H1 (cell line): ENCODE results near the gene SLX4.

ENCODE experiments used
- CBX8 ChIP-seq: fragments of 300-800, 300-1000 bp; sonication (generic); IDR thresholded peaks from 2 replicates; pipeline ENCODE4 v1.7.1; 2016; ENCODE audit warnings: low read depth, low read length, borderline replicate concordance
- CTCF ChIP-seq, 3 experiments: IDR thresholded peaks; 1 replicate in 2 of 3; 2 replicates in 1 of 3; pipeline versions ENCODE4 v1.5.1 to v1.6.1; 2011; ENCODE audit warnings: low read length in 3 of 3, mild to moderate bottlenecking in 3 of 3, inconsistent platforms in 2 of 3, low read depth in 1 of 3, moderate library complexity in 1 of 3; ENCODE audit not compliant: insufficient read depth in 1 of 3; ENCODE audit errors: control extremely low read depth in 1 of 3
- EP300 ChIP-seq, 2 experiments: IDR thresholded peaks; 1 replicate in 1 of 2; 2 replicates in 1 of 2; pipeline ENCODE4 v1.6.1; 2011 to 2012; ENCODE audit warnings: low read depth in 2 of 2, low read length in 2 of 2, mild to moderate bottlenecking in 2 of 2, borderline replicate concordance in 1 of 2, inconsistent platforms in 1 of 2, moderate library complexity in 1 of 2
- EZH2 ChIP-seq: fragments of 200-600 bp; sonication (generic); IDR thresholded peaks from 2 replicates; pipeline ENCODE4 v1.7.1; 2012; ENCODE audit warnings: low read depth, mild to moderate bottlenecking, moderate library complexity, low read length, inconsistent platforms; ENCODE audit not compliant: severe bottlenecking
- GABPA ChIP-seq: IDR thresholded peaks from 2 replicates; pipeline ENCODE4 v1.6.1; 2011; ENCODE audit warnings: mild to moderate bottlenecking, low read length, moderate library complexity, borderline replicate concordance; ENCODE audit not compliant: insufficient read depth
- JUN ChIP-seq: IDR thresholded peaks from 2 replicates; pipeline ENCODE4 v1.6.1; 2011; ENCODE audit warnings: low read depth, mild to moderate bottlenecking, improper control_type of control experiment, low read length
- JUND ChIP-seq: IDR thresholded peaks from 2 replicates; pipeline ENCODE4 v1.6.1; 2011; ENCODE audit warnings: mild to moderate bottlenecking, improper control_type of control experiment, low read length
- PHF8 ChIP-seq: fragments of 200-600 bp; sonication (generic); conservative IDR thresholded peaks from 2 replicates; pipeline ENCODE4 v1.7.1; 2012; ENCODE audit warnings: low read depth, mild to moderate bottlenecking, inconsistent platforms, low read length, moderate library complexity
- POLR2A ChIP-seq, 2 experiments: IDR thresholded peaks; 1 replicate in 1 of 2; 2 replicates in 1 of 2; pipeline ENCODE4 v1.6.1; 2011; ENCODE audit warnings: low read depth in 2 of 2, low read length in 2 of 2, mild to moderate bottlenecking in 2 of 2; ENCODE audit errors: control extremely low read depth in 1 of 2
- POLR2AphosphoS5 ChIP-seq: IDR thresholded peaks from 2 replicates; pipeline ENCODE4 v1.6.1; 2011; ENCODE audit warnings: low read depth, low read length
- RAD21 ChIP-seq, 2 experiments: IDR thresholded peaks in 1 of 2; conservative IDR thresholded peaks in 1 of 2; 2 replicates each; pipeline ENCODE4 v1.6.1; 2011; ENCODE audit warnings: low read depth in 2 of 2, low read length in 2 of 2, improper control_type of control experiment in 1 of 2, inconsistent platforms in 1 of 2, mild to moderate bottlenecking in 1 of 2, moderate library complexity in 1 of 2
- TAF1 ChIP-seq: IDR thresholded peaks from 2 replicates; pipeline ENCODE4 v1.6.1; 2011; ENCODE audit warnings: mild to moderate bottlenecking, low read depth, low read length
- TEAD4 ChIP-seq: IDR thresholded peaks from 2 replicates; pipeline ENCODE4 v1.6.1; 2012; ENCODE audit warnings: low read depth, low read length, inconsistent platforms, mixed read lengths
- TF ChIP-seq, protein P1 (sequence below): IDR thresholded peaks from 2 replicates; pipeline ENCODE4 v1.6.1; 2011; ENCODE audit warnings: low read depth, mild to moderate bottlenecking, low read length; ENCODE audit not compliant: insufficient read depth

DNA sequence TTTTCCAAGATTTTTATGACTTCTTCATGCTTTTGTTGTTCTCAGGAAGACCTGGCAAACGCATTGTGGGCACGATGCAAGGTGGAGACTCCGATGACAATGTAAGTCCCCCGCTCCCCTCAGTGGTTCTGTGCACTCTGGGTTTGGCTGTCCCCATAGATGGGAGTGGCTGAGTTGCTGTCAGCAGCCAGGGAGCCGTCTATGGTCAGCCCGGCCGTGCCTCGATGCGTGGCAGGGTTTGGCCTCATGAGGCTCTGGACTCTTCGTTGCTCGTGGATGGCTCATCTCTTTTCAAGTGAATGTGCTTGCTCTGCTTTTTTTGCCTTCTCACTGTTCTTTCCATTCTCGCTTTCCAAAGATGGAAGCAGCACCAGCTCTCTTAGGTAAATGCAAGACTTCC lies 78.7 kb downstream of the SLX4 start:
- TF ChIP-seq CTCF (IDR thresholded peaks at IDR 0.05; ENCODE audit: control extremely low read depth in 1 of 3, insufficient read depth in 1 of 3, low read depth in 1 of 3, low read length in 3 of 3) = no peak
- TF ChIP-seq JUN = no peak
- no peak for TF ChIP-seq PHF8
- TF ChIP-seq CBX8 = no peak
- TF ChIP-seq TAF1 = no peak
- TF ChIP-seq RAD21 (IDR thresholded peaks at IDR 0.05 in 1 of 2, conservative IDR thresholded peaks at IDR 0.05 in 1 of 2; ENCODE audit: low read depth in 2 of 2, low read length in 2 of 2) = no peak
- no peak for TF ChIP-seq EP300 (IDR thresholded peaks at IDR 0.05; ENCODE audit: borderline replicate concordance in 1 of 2, low read depth in 2 of 2, low read length in 2 of 2)
- TF ChIP-seq JUND = no peak
- no peak for TF ChIP-seq POLR2AphosphoS5
- no peak for TF ChIP-seq EZH2
- TF ChIP-seq POLR2A (IDR thresholded peaks at IDR 0.05; ENCODE audit: control extremely low read depth in 1 of 2, low read depth in 2 of 2, low read length in 2 of 2) = no peak
- TF ChIP-seq, protein P1, sequence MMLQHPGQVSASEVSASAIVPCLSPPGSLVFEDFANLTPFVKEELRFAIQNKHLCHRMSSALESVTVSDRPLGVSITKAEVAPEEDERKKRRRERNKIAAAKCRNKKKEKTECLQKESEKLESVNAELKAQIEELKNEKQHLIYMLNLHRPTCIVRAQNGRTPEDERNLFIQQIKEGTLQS = no peak
- TF ChIP-seq GABPA = no peak
- no peak for TF ChIP-seq TEAD4
